PFSK-1 (cell line): ENCODE data around the gene TSPAN18.

Source experiments
- FOXP2 ChIP-seq: optimal IDR thresholded peaks from 2 replicates; pipeline ENCODE3; 2011; ENCODE audit warnings: borderline replicate concordance, control low read depth, inconsistent platforms; ENCODE audit not compliant: insufficient read depth; ENCODE audit errors: extremely low read length, extremely low read depth
- POLR2AphosphoS5 ChIP-seq: IDR thresholded peaks from 2 replicates; pipeline ENCODE4 v1.6.1; 2012; ENCODE audit warnings: low read depth, mild to moderate bottlenecking, control low read depth, low read length, moderate library complexity
- SIN3A ChIP-seq: IDR thresholded peaks from 2 replicates; pipeline ENCODE4 v1.6.1; 2012; ENCODE audit warnings: mild to moderate bottlenecking, low read length, moderate library complexity, borderline replicate concordance; ENCODE audit not compliant: insufficient read depth
- TAF1 ChIP-seq: IDR thresholded peaks from 2 replicates; pipeline ENCODE4 v1.6.1; 2012; ENCODE audit warnings: low read length, control low read depth, borderline replicate concordance; ENCODE audit not compliant: insufficient read depth
- TF ChIP-seq, protein P1 (sequence below), 2 experiments: IDR thresholded peaks; 2 replicates each; pipeline versions ENCODE4 v1.6.1 to v1.8.0; 2011 to 2012; ENCODE audit warnings: low read depth in 2 of 2, low read length in 2 of 2, control low read depth in 1 of 2, inconsistent platforms in 1 of 2, mild to moderate bottlenecking in 1 of 2, moderate library complexity in 1 of 2; ENCODE audit not compliant: insufficient read depth in 1 of 2

DNA sequence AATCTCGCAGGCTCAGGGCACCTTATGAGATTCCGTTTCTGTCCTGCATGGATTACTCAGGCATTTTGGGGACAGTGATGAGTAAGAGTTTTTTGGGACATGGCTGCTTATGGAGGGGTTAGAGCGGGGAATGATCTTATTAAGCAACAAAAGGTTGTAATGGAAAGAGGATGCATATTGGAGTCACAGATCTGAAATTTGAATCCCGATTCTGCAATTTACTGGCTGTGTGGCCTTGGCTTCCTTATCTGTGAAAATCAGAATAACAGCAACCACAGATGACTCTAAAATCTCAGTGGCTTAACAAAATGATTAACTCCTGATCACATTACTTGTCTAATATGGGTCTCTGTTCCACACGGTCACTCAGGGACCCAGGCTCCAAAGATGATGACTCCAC is 5.8 kb downstream of the TSPAN18 start:
- TF ChIP-seq TAF1 (no peak), SIN3A (no peak), POLR2AphosphoS5 (no peak), FOXP2 (no peak)
- TF ChIP-seq, protein P1, sequence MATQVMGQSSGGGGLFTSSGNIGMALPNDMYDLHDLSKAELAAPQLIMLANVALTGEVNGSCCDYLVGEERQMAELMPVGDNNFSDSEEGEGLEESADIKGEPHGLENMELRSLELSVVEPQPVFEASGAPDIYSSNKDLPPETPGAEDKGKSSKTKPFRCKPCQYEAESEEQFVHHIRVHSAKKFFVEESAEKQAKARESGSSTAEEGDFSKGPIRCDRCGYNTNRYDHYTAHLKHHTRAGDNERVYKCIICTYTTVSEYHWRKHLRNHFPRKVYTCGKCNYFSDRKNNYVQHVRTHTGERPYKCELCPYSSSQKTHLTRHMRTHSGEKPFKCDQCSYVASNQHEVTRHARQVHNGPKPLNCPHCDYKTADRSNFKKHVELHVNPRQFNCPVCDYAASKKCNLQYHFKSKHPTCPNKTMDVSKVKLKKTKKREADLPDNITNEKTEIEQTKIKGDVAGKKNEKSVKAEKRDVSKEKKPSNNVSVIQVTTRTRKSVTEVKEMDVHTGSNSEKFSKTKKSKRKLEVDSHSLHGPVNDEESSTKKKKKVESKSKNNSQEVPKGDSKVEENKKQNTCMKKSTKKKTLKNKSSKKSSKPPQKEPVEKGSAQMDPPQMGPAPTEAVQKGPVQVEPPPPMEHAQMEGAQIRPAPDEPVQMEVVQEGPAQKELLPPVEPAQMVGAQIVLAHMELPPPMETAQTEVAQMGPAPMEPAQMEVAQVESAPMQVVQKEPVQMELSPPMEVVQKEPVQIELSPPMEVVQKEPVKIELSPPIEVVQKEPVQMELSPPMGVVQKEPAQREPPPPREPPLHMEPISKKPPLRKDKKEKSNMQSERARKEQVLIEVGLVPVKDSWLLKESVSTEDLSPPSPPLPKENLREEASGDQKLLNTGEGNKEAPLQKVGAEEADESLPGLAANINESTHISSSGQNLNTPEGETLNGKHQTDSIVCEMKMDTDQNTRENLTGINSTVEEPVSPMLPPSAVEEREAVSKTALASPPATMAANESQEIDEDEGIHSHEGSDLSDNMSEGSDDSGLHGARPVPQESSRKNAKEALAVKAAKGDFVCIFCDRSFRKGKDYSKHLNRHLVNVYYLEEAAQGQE (IDR thresholded peaks at IDR 0.05; ENCODE audit: insufficient read depth in 1 of 2, low read depth in 2 of 2, low read length in 2 of 2) = no peak
